ENCODE results near the gene SEMA6B.

SEMA6B gene

DNA sequence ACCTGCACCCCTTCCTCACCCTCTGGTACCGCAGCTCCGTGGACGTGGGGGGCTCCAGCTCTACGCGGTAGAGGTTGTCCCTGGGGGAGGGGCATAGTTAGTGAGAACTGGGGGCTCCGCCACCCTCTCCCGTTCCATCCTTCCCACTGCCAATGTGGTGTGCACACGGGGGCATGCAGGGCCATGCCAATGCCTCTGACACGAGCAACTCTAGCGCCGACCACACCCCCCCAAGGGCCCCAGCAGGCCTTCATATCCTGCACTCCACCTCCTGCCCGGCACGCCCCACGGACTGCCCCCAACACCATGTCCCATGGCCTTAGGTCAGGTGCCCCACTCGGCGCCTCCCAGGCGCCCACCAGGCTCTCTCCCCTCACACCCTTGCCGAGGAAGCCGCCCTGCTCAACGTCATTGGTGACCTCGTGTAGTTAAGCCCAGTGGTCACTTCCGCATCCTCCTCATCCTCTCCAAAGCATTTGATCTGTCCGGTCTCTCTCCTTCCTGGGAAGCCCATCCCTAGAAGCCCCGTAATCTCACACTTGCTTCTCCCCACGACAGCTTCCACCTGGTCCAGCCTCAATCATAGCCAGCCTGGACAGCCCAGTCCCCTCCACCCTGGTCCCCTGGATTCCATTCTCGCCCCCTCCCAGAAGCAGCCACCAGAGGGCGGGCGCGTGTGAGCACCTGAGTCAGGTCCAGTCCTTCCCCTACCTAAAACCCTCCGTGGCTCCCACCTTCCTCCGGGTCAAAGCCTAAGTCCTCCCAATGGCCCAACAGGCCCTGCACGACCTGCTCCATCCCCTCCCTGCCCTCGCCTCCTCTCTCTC is 2.1 kb downstream of the SEMA6B start:
- no peak overlapping the region for H3K27ac ChIP-seq (ENCODE audit: extremely low read depth, low read depth, low read length)
- POLR2A ChIA-PET, result no interaction called here
- H3K4me3 ChIP-seq (ENCODE audit: low read depth, low read length), result no peak overlapping the region
- CTCF ChIA-PET, result interaction anchor here (0.6 to 1.7 kb wide), 4 partner anchors 9 to 79 kb away, joined by 3 to 11 read pairs (median 6); no protein-coding TSS in a partner anchor
- H3K36me3 ChIP-seq (ENCODE audit: control insufficient read depth in 2 of 2, insufficient read depth in 1 of 2, low read length in 2 of 2), result peaks cover 0 to 34% of the 10 kb centered on the region in 2 experiments; a peak in 2 of 3 replicates
- no peaks in the 10 kb centered on the region for H3K4me1 ChIP-seq (ENCODE audit: control insufficient read depth, insufficient read depth, low read length)
- no peaks in the 10 kb centered on the region for H3K9me3 ChIP-seq (ENCODE audit: control insufficient read depth, insufficient read depth, low read depth, low read length)
- no peak for TF ChIP-seq ZNF112 (tag by site-specific recombination; IDR thresholded peaks at IDR 0.05)
- no peak for TF ChIP-seq WT1 (tag by site-specific recombination; IDR thresholded peaks at IDR 0.05)
- TF ChIP-seq ZNF202 (tag by site-specific recombination; IDR thresholded peaks at IDR 0.05; ENCODE audit: borderline replicate concordance), result no peak
- no peak for TF ChIP-seq ZSCAN30 (tag by site-specific recombination; IDR thresholded peaks at IDR 0.05)
- TF ChIP-seq, protein P1, sequence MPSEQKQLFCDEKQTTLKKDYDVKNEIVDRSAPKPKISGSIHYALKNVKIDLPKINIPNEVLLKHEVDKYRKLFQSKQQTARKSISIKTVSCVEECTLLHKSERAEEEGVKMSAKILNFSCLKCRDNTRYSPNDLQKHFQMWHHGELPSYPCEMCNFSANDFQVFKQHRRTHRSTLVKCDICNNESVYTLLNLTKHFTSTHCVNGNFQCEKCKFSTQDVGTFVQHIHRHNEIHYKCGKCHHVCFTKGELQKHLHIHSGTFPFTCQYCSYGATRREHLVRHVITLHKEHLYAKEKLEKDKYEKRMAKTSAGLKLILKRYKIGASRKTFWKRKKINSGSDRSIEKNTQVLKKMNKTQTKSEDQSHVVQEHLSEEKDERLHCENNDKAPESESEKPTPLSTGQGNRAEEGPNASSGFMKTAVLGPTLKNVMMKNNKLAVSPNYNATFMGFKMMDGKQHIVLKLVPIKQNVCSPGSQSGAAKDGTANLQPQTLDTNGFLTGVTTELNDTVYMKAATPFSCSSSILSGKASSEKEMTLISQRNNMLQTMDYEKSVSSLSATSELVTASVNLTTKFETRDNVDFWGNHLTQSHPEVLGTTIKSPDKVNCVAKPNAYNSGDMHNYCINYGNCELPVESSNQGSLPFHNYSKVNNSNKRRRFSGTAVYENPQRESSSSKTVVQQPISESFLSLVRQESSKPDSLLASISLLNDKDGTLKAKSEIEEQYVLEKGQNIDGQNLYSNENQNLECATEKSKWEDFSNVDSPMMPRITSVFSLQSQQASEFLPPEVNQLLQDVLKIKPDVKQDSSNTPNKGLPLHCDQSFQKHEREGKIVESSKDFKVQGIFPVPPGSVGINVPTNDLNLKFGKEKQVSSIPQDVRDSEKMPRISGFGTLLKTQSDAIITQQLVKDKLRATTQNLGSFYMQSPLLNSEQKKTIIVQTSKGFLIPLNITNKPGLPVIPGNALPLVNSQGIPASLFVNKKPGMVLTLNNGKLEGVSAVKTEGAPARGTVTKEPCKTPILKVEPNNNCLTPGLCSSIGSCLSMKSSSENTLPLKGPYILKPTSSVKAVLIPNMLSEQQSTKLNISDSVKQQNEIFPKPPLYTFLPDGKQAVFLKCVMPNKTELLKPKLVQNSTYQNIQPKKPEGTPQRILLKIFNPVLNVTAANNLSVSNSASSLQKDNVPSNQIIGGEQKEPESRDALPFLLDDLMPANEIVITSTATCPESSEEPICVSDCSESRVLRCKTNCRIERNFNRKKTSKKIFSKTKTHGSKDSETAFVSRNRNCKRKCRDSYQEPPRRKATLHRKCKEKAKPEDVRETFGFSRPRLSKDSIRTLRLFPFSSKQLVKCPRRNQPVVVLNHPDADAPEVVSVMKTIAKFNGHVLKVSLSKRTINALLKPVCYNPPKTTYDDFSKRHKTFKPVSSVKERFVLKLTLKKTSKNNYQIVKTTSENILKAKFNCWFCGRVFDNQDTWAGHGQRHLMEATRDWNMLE (tag by site-specific recombination; conservative IDR thresholded peaks at IDR 0.05; ENCODE audit: low read depth), result no peak
- TF ChIP-seq ZNF19 (tag by site-specific recombination; IDR thresholded peaks at IDR 0.05; ENCODE audit: low read depth), result no peak
- TF ChIP-seq ZNF416 (tag by site-specific recombination; IDR thresholded peaks at IDR 0.05), result no peak
- no peak for TF ChIP-seq ZNF785 (tag by site-specific recombination; IDR thresholded peaks at IDR 0.05)
- no peak for TF ChIP-seq ZNF529 (tag by site-specific recombination; IDR thresholded peaks at IDR 0.05; ENCODE audit: insufficient replicate concordance)
- TF ChIP-seq, protein P2, sequence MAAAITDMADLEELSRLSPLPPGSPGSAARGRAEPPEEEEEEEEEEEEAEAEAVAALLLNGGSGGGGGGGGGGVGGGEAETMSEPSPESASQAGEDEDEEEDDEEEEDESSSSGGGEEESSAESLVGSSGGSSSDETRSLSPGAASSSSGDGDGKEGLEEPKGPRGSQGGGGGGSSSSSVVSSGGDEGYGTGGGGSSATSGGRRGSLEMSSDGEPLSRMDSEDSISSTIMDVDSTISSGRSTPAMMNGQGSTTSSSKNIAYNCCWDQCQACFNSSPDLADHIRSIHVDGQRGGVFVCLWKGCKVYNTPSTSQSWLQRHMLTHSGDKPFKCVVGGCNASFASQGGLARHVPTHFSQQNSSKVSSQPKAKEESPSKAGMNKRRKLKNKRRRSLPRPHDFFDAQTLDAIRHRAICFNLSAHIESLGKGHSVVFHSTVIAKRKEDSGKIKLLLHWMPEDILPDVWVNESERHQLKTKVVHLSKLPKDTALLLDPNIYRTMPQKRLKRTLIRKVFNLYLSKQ (tag by site-specific recombination; IDR thresholded peaks at IDR 0.05; ENCODE audit: borderline replicate concordance), result no peak
- TF ChIP-seq SALL2 (tag by site-specific recombination; IDR thresholded peaks at IDR 0.05; ENCODE audit: borderline replicate concordance), result no peak
- no peak for TF ChIP-seq ZNF837 (tag by site-specific recombination; IDR thresholded peaks at IDR 0.05)
- TF ChIP-seq, protein P3, sequence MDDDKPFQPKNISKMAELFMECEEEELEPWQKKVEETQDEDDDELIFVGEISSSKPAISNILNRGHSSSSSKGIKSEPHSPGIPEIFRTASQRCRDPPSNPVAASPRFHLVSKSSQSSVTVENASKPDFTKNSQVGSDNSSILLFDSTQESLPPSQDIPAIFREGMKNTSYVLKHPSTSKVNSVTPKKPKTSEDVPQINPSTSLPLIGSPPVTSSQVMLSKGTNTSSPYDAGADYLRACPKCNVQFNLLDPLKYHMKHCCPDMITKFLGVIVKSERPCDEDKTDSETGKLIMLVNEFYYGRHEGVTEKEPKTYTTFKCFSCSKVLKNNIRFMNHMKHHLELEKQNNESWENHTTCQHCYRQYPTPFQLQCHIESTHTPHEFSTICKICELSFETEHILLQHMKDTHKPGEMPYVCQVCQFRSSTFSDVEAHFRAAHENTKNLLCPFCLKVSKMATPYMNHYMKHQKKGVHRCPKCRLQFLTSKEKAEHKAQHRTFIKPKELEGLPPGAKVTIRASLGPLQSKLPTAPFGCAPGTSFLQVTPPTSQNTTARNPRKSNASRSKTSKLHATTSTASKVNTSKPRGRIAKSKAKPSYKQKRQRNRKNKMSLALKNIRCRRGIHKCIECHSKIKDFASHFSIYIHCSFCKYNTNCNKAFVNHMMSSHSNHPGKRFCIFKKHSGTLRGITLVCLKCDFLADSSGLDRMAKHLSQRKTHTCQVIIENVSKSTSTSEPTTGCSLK (tag by site-specific recombination; IDR thresholded peaks at IDR 0.05), result no peak
- TF ChIP-seq ZFP3 (tag by site-specific recombination; IDR thresholded peaks at IDR 0.05; ENCODE audit: low read depth), result no peak
- TF ChIP-seq, protein P4, sequence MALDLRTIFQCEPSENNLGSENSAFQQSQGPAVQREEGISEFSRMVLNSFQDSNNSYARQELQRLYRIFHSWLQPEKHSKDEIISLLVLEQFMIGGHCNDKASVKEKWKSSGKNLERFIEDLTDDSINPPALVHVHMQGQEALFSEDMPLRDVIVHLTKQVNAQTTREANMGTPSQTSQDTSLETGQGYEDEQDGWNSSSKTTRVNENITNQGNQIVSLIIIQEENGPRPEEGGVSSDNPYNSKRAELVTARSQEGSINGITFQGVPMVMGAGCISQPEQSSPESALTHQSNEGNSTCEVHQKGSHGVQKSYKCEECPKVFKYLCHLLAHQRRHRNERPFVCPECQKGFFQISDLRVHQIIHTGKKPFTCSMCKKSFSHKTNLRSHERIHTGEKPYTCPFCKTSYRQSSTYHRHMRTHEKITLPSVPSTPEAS (tag by site-specific recombination; IDR thresholded peaks at IDR 0.05), result no peak
- TF ChIP-seq ZEB2 (tag by site-specific recombination; IDR thresholded peaks at IDR 0.05), result no peak
- TF ChIP-seq, protein P5, sequence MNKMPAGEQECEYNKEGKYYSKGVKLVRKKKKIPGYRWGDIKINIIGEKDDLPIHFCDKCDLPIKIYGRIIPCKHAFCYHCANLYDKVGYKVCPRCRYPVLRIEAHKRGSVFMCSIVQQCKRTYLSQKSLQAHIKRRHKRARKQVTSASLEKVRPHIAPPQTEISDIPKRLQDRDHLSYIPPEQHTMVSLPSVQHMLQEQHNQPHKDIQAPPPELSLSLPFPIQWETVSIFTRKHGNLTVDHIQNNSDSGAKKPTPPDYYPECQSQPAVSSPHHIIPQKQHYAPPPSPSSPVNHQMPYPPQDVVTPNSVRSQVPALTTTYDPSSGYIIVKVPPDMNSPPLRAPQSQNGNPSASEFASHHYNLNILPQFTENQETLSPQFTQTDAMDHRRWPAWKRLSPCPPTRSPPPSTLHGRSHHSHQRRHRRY (tag by site-specific recombination; IDR thresholded peaks at IDR 0.05), result no peak
- TF ChIP-seq BCL11B (tag by site-specific recombination; IDR thresholded peaks at IDR 0.05; ENCODE audit: low read depth), result no peak
- TF ChIP-seq ZNF16 (tag by site-specific recombination; IDR thresholded peaks at IDR 0.05; ENCODE audit: low read depth), result peak; percentile 94
- TF ChIP-seq GLIS2 (tag by site-specific recombination; IDR thresholded peaks at IDR 0.05), result 0 out of 2 replicates have a peak, but pooled peaks have one; percentile 23
- TF ChIP-seq, protein P6, sequence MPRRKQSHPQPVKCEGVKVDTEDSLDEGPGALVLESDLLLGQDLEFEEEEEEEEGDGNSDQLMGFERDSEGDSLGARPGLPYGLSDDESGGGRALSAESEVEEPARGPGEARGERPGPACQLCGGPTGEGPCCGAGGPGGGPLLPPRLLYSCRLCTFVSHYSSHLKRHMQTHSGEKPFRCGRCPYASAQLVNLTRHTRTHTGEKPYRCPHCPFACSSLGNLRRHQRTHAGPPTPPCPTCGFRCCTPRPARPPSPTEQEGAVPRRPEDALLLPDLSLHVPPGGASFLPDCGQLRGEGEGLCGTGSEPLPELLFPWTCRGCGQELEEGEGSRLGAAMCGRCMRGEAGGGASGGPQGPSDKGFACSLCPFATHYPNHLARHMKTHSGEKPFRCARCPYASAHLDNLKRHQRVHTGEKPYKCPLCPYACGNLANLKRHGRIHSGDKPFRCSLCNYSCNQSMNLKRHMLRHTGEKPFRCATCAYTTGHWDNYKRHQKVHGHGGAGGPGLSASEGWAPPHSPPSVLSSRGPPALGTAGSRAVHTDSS (tag by site-specific recombination; IDR thresholded peaks at IDR 0.05), result no peak
- TF ChIP-seq BCL11A (tag by site-specific recombination; IDR thresholded peaks at IDR 0.05; ENCODE audit: low read depth), result peak; percentile 47
- no peak for TF ChIP-seq PRDM1 (tag by site-specific recombination; IDR thresholded peaks at IDR 0.05)
- no peak for TF ChIP-seq EGR2 (tag by site-specific recombination; IDR thresholded peaks at IDR 0.05; ENCODE audit: low read depth)
- no peak for TF ChIP-seq ZNF184 (tag by site-specific recombination; IDR thresholded peaks at IDR 0.05)

Data from HEK293 (cell line).